ENCODE results near the gene WDFY4.

WDFY4 gene

DNA sequence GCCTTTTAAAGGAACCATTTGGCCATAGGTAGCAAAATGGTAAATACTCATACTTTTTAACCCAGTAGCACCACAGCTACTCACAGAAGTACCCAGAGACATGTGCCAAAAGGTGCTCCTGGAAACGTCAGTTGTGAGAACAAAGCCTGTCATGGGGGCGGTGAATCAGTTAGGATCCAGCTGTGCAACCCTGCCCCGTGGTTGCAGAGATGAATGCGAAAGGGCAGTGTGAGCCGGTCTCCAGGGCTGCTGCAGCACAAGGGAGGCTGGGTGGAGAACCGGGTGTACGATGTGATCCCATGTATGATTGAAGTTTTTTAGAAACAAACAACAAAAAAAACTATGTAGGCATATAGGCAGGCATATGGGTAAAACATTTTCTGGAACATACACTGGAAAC, 256.3 kb downstream of the WDFY4 start:
- DNase-seq (ENCODE audit: low spot score): no peak
- H4K8ac ChIP-seq (ENCODE audit: low read depth, low read length): no peak overlapping the region
- no peaks in the 10 kb centered on the region for H3K27me3 ChIP-seq (ENCODE audit: control insufficient read depth in 3 of 3, insufficient read depth in 3 of 3, low read depth in 1 of 3, low read length in 3 of 3)
- no peak overlapping the region for H4K91ac ChIP-seq (ENCODE audit: low read depth, low read length, poor library complexity)
- H2BK15ac ChIP-seq (ENCODE audit: low read length): no peak overlapping the region
- H2BK5ac ChIP-seq (ENCODE audit: low read length): no peak overlapping the region
- H3K36me3 ChIP-seq (replicated peaks in 1 of 2; ENCODE audit: control insufficient read depth in 2 of 2, insufficient read depth in 2 of 2, low read length in 2 of 2): no peaks in the 10 kb centered on the region
- H3K9me3 ChIP-seq (replicated peaks in 1 of 2; ENCODE audit: control insufficient read depth in 2 of 2, insufficient read depth in 1 of 2, low read depth in 1 of 2, low read length in 2 of 2): no peaks in the 10 kb centered on the region
- no peak overlapping the region for H2BK120ac ChIP-seq (ENCODE audit: low read depth, low read length)
- no peak overlapping the region for H3K4me2 ChIP-seq (ENCODE audit: insufficient read depth, low read length, poor library complexity, severe bottlenecking)
- H3K9ac ChIP-seq (ENCODE audit: low read depth, low read length, poor library complexity): no peak overlapping the region
- no peak overlapping the region for H3K27ac ChIP-seq (replicated peaks; ENCODE audit: low read length)
- H3K14ac ChIP-seq (ENCODE audit: low read length): no peak overlapping the region
- H2BK12ac ChIP-seq (ENCODE audit: low read length): no peak overlapping the region
- no peak overlapping the region for H2AK5ac ChIP-seq (ENCODE audit: low read depth, low read length)
- H2AFZ ChIP-seq (ENCODE audit: low read length): no peak overlapping the region
- H3K4ac ChIP-seq (ENCODE audit: low read length): no peak overlapping the region
- H3K4me1 ChIP-seq (ENCODE audit: control insufficient read depth in 2 of 2, insufficient read depth in 1 of 2, low read depth in 1 of 2, low read length in 2 of 2): peaks cover 6 to 7% of the 10 kb centered on the region in 2 donors
- no peak overlapping the region for H3K18ac ChIP-seq (ENCODE audit: low read length)
- H3K23ac ChIP-seq (ENCODE audit: low read depth, low read length, poor library complexity): no peak overlapping the region
- WGBS, 2 donors (ENCODE audit: extremely low coverage in 2 of 2, insufficient read length in 2 of 2, insufficient replicate concordance in 1 of 2): no CpG with 5 or more reads among the region's 7 CpGs
- H3K4me3 ChIP-seq (ENCODE audit: low read length in 2 of 2): no peak overlapping the region
- no peaks in the 10 kb centered on the region for H3K79me1 ChIP-seq (ENCODE audit: low read depth, low read length)

DNA sequence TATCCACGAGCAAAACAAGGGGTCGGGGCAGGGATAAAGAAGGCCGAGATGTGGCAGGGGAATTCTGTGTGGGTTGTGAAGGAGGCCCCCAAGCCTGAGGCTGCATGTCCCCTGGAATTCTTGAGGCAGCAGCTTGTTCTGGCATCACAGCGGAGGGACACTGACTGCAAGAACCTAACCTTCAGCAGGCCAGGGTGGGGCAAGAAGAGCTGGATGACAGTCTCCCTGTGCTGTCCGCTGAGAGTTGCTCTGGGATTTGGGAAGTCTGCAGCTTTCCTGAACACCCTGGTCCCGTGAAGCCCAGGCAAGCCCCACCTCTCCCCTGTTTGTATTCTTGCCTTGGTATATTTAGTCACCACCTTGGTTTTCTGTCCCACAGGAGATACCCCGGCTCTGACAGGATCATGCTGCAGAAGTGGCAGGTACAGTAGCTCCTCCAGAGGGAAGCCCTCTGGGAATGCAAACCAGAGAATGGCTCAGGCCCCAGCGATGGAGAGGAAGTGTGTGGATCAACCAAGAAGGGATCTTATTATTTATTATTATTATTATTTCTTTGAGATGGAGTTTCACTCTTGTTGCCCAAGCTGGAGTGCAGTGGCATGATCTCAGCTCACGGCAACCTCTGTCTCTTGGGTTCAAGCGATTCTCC, 256.9 kb downstream of the WDFY4 start:
- Histone ChIP-seq H3K79me1 (ENCODE audit: low read depth, low read length) (no peaks in the 10 kb centered on the region), H3K4me3 (ENCODE audit: low read length in 2 of 2) (no peak overlapping the region), H3K9me3 (replicated peaks in 1 of 2; ENCODE audit: control insufficient read depth in 2 of 2, insufficient read depth in 1 of 2, low read depth in 1 of 2, low read length in 2 of 2) (no peaks in the 10 kb centered on the region), H2BK15ac (ENCODE audit: low read length) (no peak overlapping the region), H2AFZ (ENCODE audit: low read length) (no peak overlapping the region), H3K36me3 (replicated peaks in 1 of 2; ENCODE audit: control insufficient read depth in 2 of 2, insufficient read depth in 2 of 2, low read length in 2 of 2) (no peaks in the 10 kb centered on the region), H3K23ac (ENCODE audit: low read depth, low read length, poor library complexity) (no peak overlapping the region), H2BK12ac (ENCODE audit: low read length) (peak overlapping the region; percentile 44), H3K27me3 (ENCODE audit: control insufficient read depth in 3 of 3, insufficient read depth in 3 of 3, low read depth in 1 of 3, low read length in 3 of 3) (no peaks in the 10 kb centered on the region), H3K4me2 (ENCODE audit: insufficient read depth, low read length, poor library complexity, severe bottlenecking) (no peak overlapping the region), H2BK120ac (ENCODE audit: low read depth, low read length) (no peak overlapping the region), H3K4me1 (ENCODE audit: control insufficient read depth in 2 of 2, insufficient read depth in 1 of 2, low read depth in 1 of 2, low read length in 2 of 2) (peaks cover 6 to 7% of the 10 kb centered on the region in 2 donors), H4K91ac (ENCODE audit: low read depth, low read length, poor library complexity) (no peak overlapping the region), H3K27ac (replicated peaks; ENCODE audit: low read length) (no peak overlapping the region), H2BK5ac (ENCODE audit: low read length) (no peak overlapping the region), H3K18ac (ENCODE audit: low read length) (peak overlapping the region; percentile 15), H4K8ac (ENCODE audit: low read depth, low read length) (no peak overlapping the region), H3K9ac (ENCODE audit: low read depth, low read length, poor library complexity) (no peak overlapping the region), H2AK5ac (ENCODE audit: low read depth, low read length) (no peak overlapping the region), H3K14ac (ENCODE audit: low read length) (no peak overlapping the region), H3K4ac (ENCODE audit: low read length) (no peak overlapping the region)
- no peak for DNase-seq (ENCODE audit: low spot score)
- WGBS, 2 donors (ENCODE audit: extremely low coverage in 2 of 2, insufficient read length in 2 of 2, insufficient replicate concordance in 1 of 2): no CpG with 5 or more reads among the region's 10 CpGs

DNA sequence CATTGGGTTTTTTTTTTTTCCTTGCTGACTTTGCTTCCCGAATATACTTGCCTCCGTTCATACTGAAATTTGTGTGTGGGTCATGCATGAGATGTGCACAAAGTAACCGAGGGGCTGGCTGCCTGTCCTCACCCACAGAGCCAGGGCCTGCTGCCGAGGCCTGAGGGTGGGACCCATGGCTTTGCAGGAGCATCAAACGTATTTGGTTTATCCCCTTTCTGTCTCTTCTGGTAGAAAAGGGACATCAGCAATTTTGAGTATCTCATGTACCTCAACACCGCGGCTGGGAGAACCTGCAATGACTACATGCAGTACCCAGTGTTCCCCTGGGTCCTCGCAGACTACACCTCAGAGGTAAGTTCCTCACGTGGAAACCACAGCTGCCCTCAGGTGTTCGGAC, 258.4 kb downstream of the WDFY4 start:
- Histone ChIP-seq H4K91ac (ENCODE audit: low read depth, low read length, poor library complexity) (no peak overlapping the region), H2AFZ (ENCODE audit: low read length) (no peak overlapping the region), H3K18ac (ENCODE audit: low read length) (no peak overlapping the region), H3K4me1 (ENCODE audit: control insufficient read depth in 2 of 2, insufficient read depth in 1 of 2, low read depth in 1 of 2, low read length in 2 of 2) (peaks cover 6 to 11% of the 10 kb centered on the region in 2 donors), H2AK5ac (ENCODE audit: low read depth, low read length) (no peak overlapping the region), H3K36me3 (replicated peaks in 1 of 2; ENCODE audit: control insufficient read depth in 2 of 2, insufficient read depth in 2 of 2, low read length in 2 of 2) (no peaks in the 10 kb centered on the region), H3K23ac (ENCODE audit: low read depth, low read length, poor library complexity) (no peak overlapping the region), H3K4me2 (ENCODE audit: insufficient read depth, low read length, poor library complexity, severe bottlenecking) (no peak overlapping the region), H2BK15ac (ENCODE audit: low read length) (no peak overlapping the region), H3K4me3 (ENCODE audit: low read length in 2 of 2) (no peak overlapping the region), H3K9me3 (replicated peaks in 1 of 2; ENCODE audit: control insufficient read depth in 2 of 2, insufficient read depth in 1 of 2, low read depth in 1 of 2, low read length in 2 of 2) (no peaks in the 10 kb centered on the region), H3K9ac (ENCODE audit: low read depth, low read length, poor library complexity) (no peak overlapping the region), H3K79me1 (ENCODE audit: low read depth, low read length) (no peaks in the 10 kb centered on the region), H2BK5ac (ENCODE audit: low read length) (no peak overlapping the region), H3K27ac (replicated peaks; ENCODE audit: low read length) (no peak overlapping the region), H2BK120ac (ENCODE audit: low read depth, low read length) (no peak overlapping the region), H3K14ac (ENCODE audit: low read length) (no peak overlapping the region), H4K8ac (ENCODE audit: low read depth, low read length) (no peak overlapping the region), H3K27me3 (ENCODE audit: control insufficient read depth in 3 of 3, insufficient read depth in 3 of 3, low read depth in 1 of 3, low read length in 3 of 3) (no peaks in the 10 kb centered on the region), H3K4ac (ENCODE audit: low read length) (no peak overlapping the region), H2BK12ac (ENCODE audit: low read length) (no peak overlapping the region)
- WGBS, 2 donors (ENCODE audit: extremely low coverage in 2 of 2, insufficient read length in 2 of 2, insufficient replicate concordance in 1 of 2): no CpG with 5 or more reads among the region's 10 CpGs
- no peak for DNase-seq (ENCODE audit: low spot score)

DNA sequence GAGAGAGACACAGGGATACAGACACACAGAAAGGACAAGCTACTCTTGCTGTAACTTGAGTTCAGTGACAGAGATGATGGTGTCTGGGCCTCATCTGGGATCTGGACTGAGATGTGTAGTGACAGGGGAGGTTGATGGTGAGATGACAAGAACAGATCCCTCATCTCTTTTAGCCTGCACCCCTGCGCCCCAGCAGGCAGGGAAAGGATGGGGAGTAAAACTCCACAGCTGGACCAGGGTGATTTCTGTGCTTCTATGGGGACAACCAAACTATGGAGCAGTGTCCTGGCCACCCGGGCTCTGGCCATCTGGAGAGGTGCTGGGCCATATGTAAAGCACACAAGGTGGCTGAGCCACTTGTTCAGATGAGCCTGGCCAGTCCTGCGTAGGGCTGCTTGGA, 259.5 kb downstream of the WDFY4 start:
- WGBS, 2 donors (ENCODE audit: extremely low coverage in 2 of 2, insufficient read length in 2 of 2, insufficient replicate concordance in 1 of 2): no CpG with 5 or more reads among the region's 3 CpGs
- H2AFZ ChIP-seq (ENCODE audit: low read length): no peak overlapping the region
- no peaks in the 10 kb centered on the region for H3K27me3 ChIP-seq (ENCODE audit: control insufficient read depth in 3 of 3, insufficient read depth in 3 of 3, low read depth in 1 of 3, low read length in 3 of 3)
- H3K23ac ChIP-seq (ENCODE audit: low read depth, low read length, poor library complexity): no peak overlapping the region
- no peak overlapping the region for H3K27ac ChIP-seq (replicated peaks; ENCODE audit: low read length)
- no peak overlapping the region for H3K4me2 ChIP-seq (ENCODE audit: insufficient read depth, low read length, poor library complexity, severe bottlenecking)
- no peak overlapping the region for H2BK120ac ChIP-seq (ENCODE audit: low read depth, low read length)
- H3K4ac ChIP-seq (ENCODE audit: low read length): no peak overlapping the region
- H2BK5ac ChIP-seq (ENCODE audit: low read length): no peak overlapping the region
- no peak overlapping the region for H4K8ac ChIP-seq (ENCODE audit: low read depth, low read length)
- H3K14ac ChIP-seq (ENCODE audit: low read length): no peak overlapping the region
- H3K36me3 ChIP-seq (replicated peaks in 1 of 2; ENCODE audit: control insufficient read depth in 2 of 2, insufficient read depth in 2 of 2, low read length in 2 of 2): no peaks in the 10 kb centered on the region
- DNase-seq (ENCODE audit: low spot score): no peak
- H3K9ac ChIP-seq (ENCODE audit: low read depth, low read length, poor library complexity): no peak overlapping the region
- H3K4me3 ChIP-seq (ENCODE audit: low read length in 2 of 2): no peak overlapping the region
- no peak overlapping the region for H3K18ac ChIP-seq (ENCODE audit: low read length)
- H4K91ac ChIP-seq (ENCODE audit: low read depth, low read length, poor library complexity): no peak overlapping the region
- H3K9me3 ChIP-seq (replicated peaks in 1 of 2; ENCODE audit: control insufficient read depth in 2 of 2, insufficient read depth in 1 of 2, low read depth in 1 of 2, low read length in 2 of 2): no peaks in the 10 kb centered on the region
- H2AK5ac ChIP-seq (ENCODE audit: low read depth, low read length): no peak overlapping the region
- no peak overlapping the region for H2BK12ac ChIP-seq (ENCODE audit: low read length)
- H3K79me1 ChIP-seq (ENCODE audit: low read depth, low read length): no peaks in the 10 kb centered on the region
- peaks cover 6 to 11% of the 10 kb centered on the region in 2 donors for H3K4me1 ChIP-seq (ENCODE audit: control insufficient read depth in 2 of 2, insufficient read depth in 1 of 2, low read depth in 1 of 2, low read length in 2 of 2)
- H2BK15ac ChIP-seq (ENCODE audit: low read length): no peak overlapping the region
